OCI-LY7 (cell line): ENCODE results near the gene CCDC78. TPM values are rescaled to one million over a fixed set of nuclear protein-coding genes. Genes with fewer than 3 reads are reported as not detected.

Source experiments
- BruUV-seq: library from RNA; stranded (reverse); fragments of 400-500 nt; replicated peaks from 2 replicates; lab custom pipeline; 2021; lab: Mats Ljungman, UMichigan
- CTCF ChIA-PET: fragments of 300-600 bp; sonication (Branson Sonifier 250); formaldehyde crosslinking; loops from one replicate; lab custom pipeline; 2022; ENCODE audit warnings: antibody characterized with exemption; ENCODE audit not compliant: unreplicated experiment; lab: Charles Lee
- POLR2A ChIA-PET: fragments of 300-600 bp; sonication (Branson Sonifier 250); formaldehyde crosslinking; loops from one replicate; lab custom pipeline; 2022; ENCODE audit warnings: antibody characterized with exemption; lab: Charles Lee
- DNase-seq: peaks from one replicate; pipeline ENCODE4 v3.0.0-alpha.2; 2015; ENCODE audit warnings: low spot score
- H2AFZ ChIP-seq: fragments of 200-600 bp; sonication (generic), shearing (Covaris generic); 2 replicates; pipeline ENCODE4 v1.6.1; 2014; ENCODE audit warnings: mild to moderate bottlenecking, antibody characterized with exemption, low read length, moderate library complexity
- H3K27ac ChIP-seq: fragments of 200-600 bp; sonication (generic); 2 replicates; pipeline ENCODE4 v1.5.1; 2014; ENCODE audit warnings: mixed run types, low read depth, mild to moderate bottlenecking, moderate library complexity, low read length, inconsistent platforms; ENCODE audit not compliant: poor library complexity, severe bottlenecking
- H3K36me3 ChIP-seq: fragments of 200-600 bp; sonication (generic); 2 replicates; pipeline ENCODE4 v1.6.1; 2014; ENCODE audit warnings: mild to moderate bottlenecking, antibody characterized with exemption, low read length, moderate library complexity, mixed read lengths; ENCODE audit not compliant: insufficient read depth
- H3K4me1 ChIP-seq: fragments of 200-600 bp; sonication (generic); 2 replicates; pipeline ENCODE4 v1.5.1; 2014; ENCODE audit warnings: mild to moderate bottlenecking, low read length; ENCODE audit not compliant: insufficient read depth, poor library complexity, severe bottlenecking
- H3K4me2 ChIP-seq: fragments of 200-600 bp; sonication (generic); 2 replicates; pipeline ENCODE4 v1.6.1; 2014; ENCODE audit warnings: mild to moderate bottlenecking, low read length
- H3K4me3 ChIP-seq: fragments of 200-600 bp; sonication (generic); 2 replicates; pipeline ENCODE4 v1.5.1; 2014; ENCODE audit warnings: mild to moderate bottlenecking, low read depth, low read length; ENCODE audit not compliant: poor library complexity, severe bottlenecking
- H3K79me2 ChIP-seq: fragments of 200-600 bp; sonication (generic); 2 replicates; pipeline ENCODE4 v1.6.1; 2016; ENCODE audit warnings: low read depth, mild to moderate bottlenecking, low read length, moderate library complexity, mixed read lengths; ENCODE audit not compliant: insufficient read depth
- H3K9me2 ChIP-seq: fragments of 200-600 bp; sonication (generic); 2 replicates; pipeline ENCODE4 v1.6.1; 2016; ENCODE audit warnings: mild to moderate bottlenecking, low read length, mixed read lengths; ENCODE audit not compliant: insufficient read depth
- H3K9me3 ChIP-seq: fragments of 200-600 bp; sonication (generic); 2 replicates; pipeline ENCODE4 v1.6.1; 2014; ENCODE audit warnings: mild to moderate bottlenecking, mixed run types, low read length, mixed read lengths
- H4K20me1 ChIP-seq: fragments of 200-600 bp; sonication (generic); 2 replicates; pipeline ENCODE4 v1.6.1; 2014; ENCODE audit warnings: mild to moderate bottlenecking, antibody characterized with exemption, low read length, moderate library complexity, mixed read lengths; ENCODE audit not compliant: insufficient read depth
- CTCF ChIP-seq: fragments of 200-600 bp; sonication (generic); conservative IDR thresholded peaks from 2 replicates; pipeline ENCODE4 v1.5.1; 2014; ENCODE audit warnings: mild to moderate bottlenecking, antibody characterized with exemption, low read length, moderate library complexity, mixed read lengths
- EZH2phosphoT487 ChIP-seq: fragments of 200-600 bp; sonication (generic); IDR thresholded peaks from 2 replicates; pipeline ENCODE4 v1.6.1; 2018; ENCODE audit warnings: low read depth, borderline replicate concordance, mild to moderate bottlenecking, mixed run types, antibody characterized with exemption, low read length, moderate library complexity, mixed read lengths
- intact Hi-C: fragments of 100-400 bp; cut with micrococcal nuclease; formaldehyde crosslinking; loops from one replicate; pipeline ENCODE4 v1.10.0; 2022; ENCODE audit not compliant: unreplicated experiment
- total RNA-seq, 2 experiments: library from RNA; depleted of rRNA in 1 of 2; stranded (reverse); fragments of >200 nt in 1 of 2; shearing (Covaris generic) in 1 of 2; gene quantifications; 2 replicates each; pipeline ENCODE4 v1.2.3, GENCODE V29; 2014 to 2022

CCDC78 gene
- total RNA-seq, 2 experiments from 2014 or later = 25.8 to 57.9 TPM

- Histone ChIP-seq H3K27ac (peak overlapping the region; percentile 29), H3K4me3 (peak overlapping the region; percentile 97), H3K9me3 (no peaks in the 10 kb centered on the region), H3K79me2 (0 out of 2 replicates have a peak, but pooled peaks cover 8% of the 10 kb centered on the region), H3K36me3 (peaks cover 20% of the 10 kb centered on the region), H2AFZ (no peak overlapping the region), H3K9me2 (no peaks in the 10 kb centered on the region), H4K20me1 (no peaks in the 10 kb centered on the region), H3K4me1 (peaks cover 24% of the 10 kb centered on the region), H3K4me2 (peak overlapping the region; percentile 91)
- intact Hi-C loops = no loop called here
- CTCF ChIA-PET = interaction anchor here (0.9 kb wide), 1 partner anchor 9 kb away, joined by 4 read pairs; the partner anchor contains the start of gene STUB1
- TF ChIP-seq EZH2phosphoT487 = no peak
- no peak for TF ChIP-seq CTCF
- POLR2A ChIA-PET = no interaction called here
- BruUV-seq = no TSS peak
- DNase-seq = no peak
Observed at GRCh38 chr16:689175-689897, 36.9 kb downstream of the CCDC78 start.

GRCh38 chr16:687499-687898, 38.7 kb downstream of the CCDC78 start:
- peaks cover 32% of the 10 kb centered on the region for H3K36me3 ChIP-seq
- H3K79me2 ChIP-seq = peaks cover 17% of the 10 kb centered on the region; the same call in 1 of the 2 replicates
- intact Hi-C loops = no loop called here
- H2AFZ ChIP-seq = no peak overlapping the region
- no peak overlapping the region for H3K4me2 ChIP-seq
- H3K4me3 ChIP-seq = no peak overlapping the region
- H3K4me1 ChIP-seq = peaks cover 31% of the 10 kb centered on the region
- no peak overlapping the region for H3K27ac ChIP-seq
- DNase-seq = no peak
- no TSS peak for BruUV-seq
- H3K9me3 ChIP-seq = no peaks in the 10 kb centered on the region
- ChIA-PET CTCF (no interaction called here), POLR2A (no interaction called here)
- no peaks in the 10 kb centered on the region for H3K9me2 ChIP-seq
- TF ChIP-seq EZH2phosphoT487 (no peak), CTCF (no peak)
- H4K20me1 ChIP-seq = no peaks in the 10 kb centered on the region
